ENCODE results near the gene ZCCHC3.

The ZCCHC3 gene

GRCh38 chr20:273884-274283 lies 23.5 kb upstream of the ZCCHC3 start:
- TF ChIP-seq, protein P1, sequence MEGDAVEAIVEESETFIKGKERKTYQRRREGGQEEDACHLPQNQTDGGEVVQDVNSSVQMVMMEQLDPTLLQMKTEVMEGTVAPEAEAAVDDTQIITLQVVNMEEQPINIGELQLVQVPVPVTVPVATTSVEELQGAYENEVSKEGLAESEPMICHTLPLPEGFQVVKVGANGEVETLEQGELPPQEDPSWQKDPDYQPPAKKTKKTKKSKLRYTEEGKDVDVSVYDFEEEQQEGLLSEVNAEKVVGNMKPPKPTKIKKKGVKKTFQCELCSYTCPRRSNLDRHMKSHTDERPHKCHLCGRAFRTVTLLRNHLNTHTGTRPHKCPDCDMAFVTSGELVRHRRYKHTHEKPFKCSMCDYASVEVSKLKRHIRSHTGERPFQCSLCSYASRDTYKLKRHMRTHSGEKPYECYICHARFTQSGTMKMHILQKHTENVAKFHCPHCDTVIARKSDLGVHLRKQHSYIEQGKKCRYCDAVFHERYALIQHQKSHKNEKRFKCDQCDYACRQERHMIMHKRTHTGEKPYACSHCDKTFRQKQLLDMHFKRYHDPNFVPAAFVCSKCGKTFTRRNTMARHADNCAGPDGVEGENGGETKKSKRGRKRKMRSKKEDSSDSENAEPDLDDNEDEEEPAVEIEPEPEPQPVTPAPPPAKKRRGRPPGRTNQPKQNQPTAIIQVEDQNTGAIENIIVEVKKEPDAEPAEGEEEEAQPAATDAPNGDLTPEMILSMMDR (IDR thresholded peaks at IDR 0.05; ENCODE audit: extremely low read depth, missing control alignments), result no peak
- DNase-seq (ENCODE audit: low spot score), result no peak

GRCh38 chr20:275791-276190 lies 21.6 kb upstream of the ZCCHC3 start:
- DNase-seq (ENCODE audit: low spot score), result no peak
- TF ChIP-seq, protein P1 (IDR thresholded peaks at IDR 0.05; ENCODE audit: extremely low read depth, missing control alignments), result no peak

DNA sequence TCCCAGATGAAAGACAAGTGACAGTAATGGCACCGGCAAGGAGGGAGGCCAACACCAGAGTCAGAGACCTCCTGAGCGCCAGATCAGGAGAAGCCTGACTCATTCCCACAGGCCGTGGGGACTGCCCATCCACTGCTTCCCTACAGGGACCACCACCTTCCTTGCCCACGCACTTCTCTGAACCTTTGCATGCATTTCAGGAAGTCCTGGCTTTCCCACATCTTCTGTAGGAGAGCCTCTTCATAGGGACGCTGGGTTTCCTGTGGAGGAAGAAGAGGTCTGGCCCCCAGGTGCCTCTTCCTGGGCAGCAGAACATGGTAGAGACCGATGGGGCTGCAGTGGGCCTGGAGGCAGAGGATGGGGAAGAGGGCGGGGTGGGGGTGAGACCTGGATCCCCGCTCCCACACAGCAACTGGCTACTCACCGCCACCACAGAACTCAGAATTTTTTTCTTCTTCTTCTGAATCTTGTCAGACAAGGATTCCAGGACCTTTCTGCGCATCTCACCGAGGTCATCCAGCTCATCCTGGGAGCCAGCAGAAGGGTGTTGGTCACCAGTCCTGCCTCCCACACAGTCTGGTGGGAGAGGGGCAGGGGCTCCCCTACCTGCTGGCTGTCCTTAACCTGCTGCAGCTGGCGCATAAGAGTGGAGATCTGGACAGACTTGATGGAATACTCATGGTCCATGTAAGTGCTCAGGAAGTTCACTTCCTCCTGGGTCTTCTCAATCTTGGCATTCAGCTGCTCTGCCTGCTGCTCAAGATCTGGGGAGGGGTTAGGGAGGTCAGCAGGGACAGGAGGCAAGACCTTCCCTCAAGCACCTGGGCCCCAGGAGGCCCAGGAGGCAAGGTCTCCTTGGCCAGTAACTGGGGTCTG lies 20.5 kb upstream of the ZCCHC3 start:
- DNase-seq (ENCODE audit: low spot score), result no peak
- TF ChIP-seq, protein P1 (IDR thresholded peaks at IDR 0.05; ENCODE audit: extremely low read depth, missing control alignments), result no peak

- no peak for DNase-seq (ENCODE audit: low spot score)
- TF ChIP-seq, protein P1 (IDR thresholded peaks at IDR 0.05; ENCODE audit: extremely low read depth, missing control alignments), result no peak
These were observed 19.9 kb upstream of the ZCCHC3 start for GRCh38 chr20:277496-277781.

GRCh38 chr20:278181-278580 lies 19.2 kb upstream of the ZCCHC3 start:
- DNase-seq (ENCODE audit: low spot score), result no peak
- TF ChIP-seq, protein P1 (IDR thresholded peaks at IDR 0.05; ENCODE audit: extremely low read depth, missing control alignments), result no peak

DNA sequence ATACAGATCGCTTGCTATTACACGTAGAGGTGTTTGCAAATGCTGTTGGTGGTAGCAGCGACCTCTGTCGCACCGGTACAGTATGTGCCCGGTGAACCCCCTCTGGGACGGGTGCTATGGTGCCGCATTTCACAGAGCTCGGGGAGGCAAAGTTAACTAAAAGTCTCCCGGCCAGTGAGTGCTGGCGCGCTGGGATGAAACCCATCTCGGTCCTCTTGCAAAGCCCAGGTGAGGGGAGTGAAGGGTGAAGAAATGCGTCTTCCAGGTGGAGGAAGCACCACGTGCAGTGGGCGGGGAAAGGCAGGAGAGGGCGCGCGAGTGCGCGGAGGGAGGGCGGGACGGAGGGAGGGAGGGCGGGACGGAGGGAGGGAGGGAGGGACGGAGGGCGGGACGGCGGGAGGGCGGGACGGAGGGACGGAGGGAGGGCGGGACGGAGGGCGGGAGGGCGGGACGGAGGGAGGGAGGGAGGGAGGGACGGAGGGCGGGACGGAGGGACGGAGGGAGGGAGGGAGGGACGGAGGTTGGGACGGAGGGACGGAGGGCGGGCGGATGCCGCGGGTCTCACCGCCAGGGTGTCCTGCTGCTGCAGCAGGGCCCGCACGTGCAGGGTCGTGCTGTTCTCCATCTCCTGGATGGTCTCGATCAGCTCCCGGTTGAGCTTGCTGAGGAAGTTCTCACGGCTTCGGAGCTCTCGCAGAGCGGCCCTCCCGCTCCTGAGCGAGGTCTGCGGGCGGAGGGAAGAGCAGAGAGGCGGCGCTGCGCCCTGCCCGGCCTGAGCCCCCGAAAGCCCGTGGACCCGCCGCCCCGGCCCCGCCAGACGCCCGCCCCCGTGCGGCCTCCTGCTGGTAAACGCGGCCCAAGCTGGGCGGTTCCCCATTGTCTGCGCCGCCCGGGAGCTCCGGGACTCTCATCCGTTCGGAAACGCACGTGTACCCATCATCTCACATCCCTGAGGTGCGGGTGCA lies 18.5 kb upstream of the ZCCHC3 start:
- TF ChIP-seq, protein P1 (IDR thresholded peaks at IDR 0.05; ENCODE audit: extremely low read depth, missing control alignments), result no peak
- no peak for DNase-seq (ENCODE audit: low spot score)

GRCh38 chr20:284172-284571 lies 13.2 kb upstream of the ZCCHC3 start:
- TF ChIP-seq, protein P1 (IDR thresholded peaks at IDR 0.05; ENCODE audit: extremely low read depth, missing control alignments), result no peak
- DNase-seq (ENCODE audit: low spot score), result no peak

Data from GM20000 (cell line).